IPS-20b (cell line): ENCODE results near the gene USP20.

ENCODE experiments used
- H3K27ac ChIP-seq: one replicate; pipeline ENCODE4 v1.5.1; 2013; ENCODE audit warnings: low read length
- H3K27me3 ChIP-seq: 2 replicates; pipeline ENCODE4 v1.6.1; 2013; ENCODE audit warnings: mild to moderate bottlenecking, low read length, inconsistent platforms; ENCODE audit not compliant: insufficient read depth
- H3K36me3 ChIP-seq: 2 replicates; pipeline ENCODE4 v1.6.1; 2013; ENCODE audit warnings: low read depth, mild to moderate bottlenecking, inconsistent platforms, low read length, moderate library complexity; ENCODE audit not compliant: insufficient read depth
- H3K4me1 ChIP-seq: 2 replicates; pipeline ENCODE4 v1.6.1; 2013; ENCODE audit warnings: mild to moderate bottlenecking, control low read depth, inconsistent platforms, low read length, moderate library complexity; ENCODE audit not compliant: insufficient read depth
- H3K4me3 ChIP-seq: 2 replicates; pipeline ENCODE4 v1.5.1; 2013; ENCODE audit warnings: mild to moderate bottlenecking, low read length, inconsistent platforms
- H3K9ac ChIP-seq: 2 replicates; pipeline ENCODE4 v1.6.1; 2013; ENCODE audit warnings: low read depth, mild to moderate bottlenecking, inconsistent platforms, low read length, moderate library complexity
- H3K9me3 ChIP-seq: 2 replicates; pipeline ENCODE4 v1.6.1; 2013; ENCODE audit warnings: mild to moderate bottlenecking, low read depth, low read length, inconsistent platforms; ENCODE audit not compliant: insufficient read depth

USP20 gene

DNA sequence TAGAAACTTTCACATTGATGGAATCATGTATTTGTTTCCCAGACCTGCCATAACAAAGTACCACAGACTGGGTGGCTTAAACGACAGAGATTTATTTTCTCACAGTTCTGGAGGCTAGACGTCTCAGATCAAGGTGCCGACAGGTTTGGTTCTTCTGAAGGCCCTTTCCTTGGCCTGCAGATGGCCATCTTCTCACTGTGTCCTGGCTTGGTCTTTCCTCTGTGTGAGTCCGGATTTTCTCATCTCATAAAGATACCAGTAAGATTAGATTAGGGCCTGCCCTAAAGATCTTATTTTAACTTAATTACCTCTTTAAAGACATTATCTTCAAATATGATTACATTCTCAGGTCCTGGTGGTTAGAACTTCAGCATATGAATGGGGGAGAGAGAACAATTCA, 5.8 kb downstream of the USP20 start:
- no peak overlapping the region for H3K4me3 ChIP-seq
- no peak overlapping the region for H3K9ac ChIP-seq
- no peaks in the 10 kb centered on the region for H3K27me3 ChIP-seq
- no peak overlapping the region for H3K27ac ChIP-seq
- H3K4me1 ChIP-seq = peaks cover 10% of the 10 kb centered on the region; the same call in 1 of the 2 replicates
- no peaks in the 10 kb centered on the region for H3K9me3 ChIP-seq
- no peaks in the 10 kb centered on the region for H3K36me3 ChIP-seq

DNA sequence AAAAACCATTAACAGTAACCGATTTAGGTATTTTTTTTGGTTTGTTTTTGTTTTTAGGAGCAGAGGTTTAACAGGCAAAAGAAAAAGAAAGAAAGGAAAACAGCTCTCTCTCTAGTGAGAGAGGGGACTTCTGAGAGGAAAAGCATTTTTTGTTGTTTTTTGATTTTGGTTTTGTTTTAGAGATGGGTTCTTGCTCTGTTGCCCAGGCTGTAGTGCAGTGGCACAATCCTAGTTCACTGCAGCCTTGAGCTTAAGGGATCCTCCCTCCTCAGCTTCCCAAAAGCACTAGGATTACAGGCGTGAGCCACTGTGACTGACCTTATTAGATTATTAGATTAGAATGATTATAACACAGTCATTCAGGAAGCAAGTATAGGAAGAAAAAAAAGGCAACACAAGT, 10.1 kb downstream of the USP20 start:
- H3K9ac ChIP-seq = no peak overlapping the region
- H3K36me3 ChIP-seq = no peaks in the 10 kb centered on the region
- H3K9me3 ChIP-seq = no peaks in the 10 kb centered on the region
- H3K4me3 ChIP-seq = no peak overlapping the region
- H3K27me3 ChIP-seq = no peaks in the 10 kb centered on the region
- no peaks in the 10 kb centered on the region for H3K4me1 ChIP-seq
- H3K27ac ChIP-seq = no peak overlapping the region

DNA sequence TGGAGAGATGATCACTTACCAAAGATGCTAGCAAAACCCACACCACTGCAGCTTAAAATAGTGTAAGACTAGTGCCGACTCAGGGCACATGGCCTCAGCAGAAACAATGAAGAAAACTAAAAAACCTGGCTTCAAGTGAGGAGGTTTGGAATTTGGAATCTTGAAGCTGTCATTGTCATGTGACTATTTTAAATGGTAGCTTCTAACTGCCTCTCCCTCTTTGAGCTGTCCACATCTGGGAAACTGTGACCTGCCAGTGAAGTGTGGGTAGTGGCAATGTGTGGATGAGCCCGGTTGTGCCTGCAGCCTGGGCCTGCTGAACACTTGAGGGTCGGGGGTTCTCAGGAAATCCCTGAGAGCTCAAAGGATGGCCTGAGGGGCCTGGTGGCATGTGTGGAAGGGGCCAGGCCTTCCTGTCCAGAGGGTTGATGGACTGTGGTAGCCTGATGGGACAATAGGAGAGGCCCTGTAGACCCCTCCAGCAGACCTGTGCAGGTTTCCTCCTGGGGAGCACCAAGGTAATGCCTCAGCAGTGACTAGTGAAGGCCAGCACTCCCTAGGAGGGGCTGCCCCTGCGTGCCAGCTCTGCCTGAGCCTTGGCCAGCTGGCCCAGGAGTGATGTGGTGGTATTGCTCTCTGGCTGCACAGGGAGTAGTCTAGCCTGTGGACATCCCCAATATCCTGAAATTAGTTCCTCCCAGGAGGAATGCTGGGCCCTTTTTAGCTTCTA, 13.6 kb downstream of the USP20 start:
- peaks cover 16% of the 10 kb centered on the region for H3K36me3 ChIP-seq
- no peaks in the 10 kb centered on the region for H3K4me1 ChIP-seq
- H3K9ac ChIP-seq = no peak overlapping the region
- H3K9me3 ChIP-seq = no peaks in the 10 kb centered on the region
- no peaks in the 10 kb centered on the region for H3K27me3 ChIP-seq
- H3K27ac ChIP-seq = no peak overlapping the region
- H3K4me3 ChIP-seq = no peak overlapping the region

DNA sequence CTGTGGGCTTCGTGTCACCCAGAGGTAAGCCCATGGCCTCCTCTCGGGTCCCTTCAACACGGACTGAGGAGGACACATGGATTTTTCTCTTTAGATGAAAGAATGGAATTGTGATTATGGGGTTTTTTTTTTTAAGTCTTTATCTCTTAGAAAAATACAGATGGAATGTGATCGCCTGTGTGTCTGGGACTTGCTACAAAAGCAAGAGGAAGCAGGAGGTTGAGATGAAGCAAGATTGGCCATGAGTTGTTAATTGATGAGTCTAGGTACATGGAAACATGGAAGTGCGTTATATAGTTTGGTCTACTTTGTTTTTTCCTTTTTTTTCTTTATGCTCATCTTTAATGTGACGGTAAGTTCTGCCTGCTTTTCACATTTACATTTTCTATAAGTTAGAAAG, 14.6 kb downstream of the USP20 start:
- H3K27ac ChIP-seq = no peak overlapping the region
- H3K9ac ChIP-seq = no peak overlapping the region
- H3K4me1 ChIP-seq = no peaks in the 10 kb centered on the region
- no peak overlapping the region for H3K4me3 ChIP-seq
- H3K9me3 ChIP-seq = no peaks in the 10 kb centered on the region
- H3K36me3 ChIP-seq = peaks cover 22% of the 10 kb centered on the region
- no peaks in the 10 kb centered on the region for H3K27me3 ChIP-seq

DNA sequence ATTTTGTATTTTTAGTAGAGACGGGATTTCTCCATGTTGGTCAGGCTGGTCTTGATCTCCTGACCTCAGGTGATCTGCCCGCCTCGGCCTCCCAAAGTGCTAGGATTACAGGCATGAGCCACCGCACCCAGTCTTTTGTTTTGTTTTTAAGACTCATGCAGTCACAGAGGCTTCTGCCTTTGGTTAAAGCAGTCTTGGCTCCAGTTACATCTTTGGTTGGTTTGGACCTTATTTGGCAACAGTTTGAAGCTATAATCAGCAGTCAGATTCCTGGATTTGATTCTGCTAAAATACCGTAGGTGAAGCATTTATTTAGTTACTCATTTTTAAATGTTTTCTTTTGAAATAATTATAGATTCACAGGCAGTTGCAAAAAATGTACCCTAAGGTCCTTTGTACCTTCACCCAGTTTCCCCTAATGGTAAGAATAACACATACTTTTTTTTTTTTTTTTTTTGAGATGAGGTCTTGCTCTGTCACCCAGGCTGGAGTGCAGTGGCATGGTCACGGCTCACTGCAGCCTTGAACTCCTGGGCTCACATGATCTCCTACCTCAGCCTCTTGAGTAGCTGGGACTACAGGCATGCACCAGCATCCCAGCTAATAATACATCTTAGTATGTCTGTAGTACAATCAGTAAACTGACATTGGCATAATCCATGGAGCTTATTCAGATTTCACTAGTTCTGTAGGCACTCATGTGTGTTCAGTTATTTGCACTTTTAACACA, 15.7 kb downstream of the USP20 start:
- no peaks in the 10 kb centered on the region for H3K4me1 ChIP-seq
- H3K36me3 ChIP-seq = peaks cover 22% of the 10 kb centered on the region
- H3K4me3 ChIP-seq = no peak overlapping the region
- no peak overlapping the region for H3K27ac ChIP-seq
- no peaks in the 10 kb centered on the region for H3K9me3 ChIP-seq
- no peaks in the 10 kb centered on the region for H3K27me3 ChIP-seq
- H3K9ac ChIP-seq = no peak overlapping the region

DNA sequence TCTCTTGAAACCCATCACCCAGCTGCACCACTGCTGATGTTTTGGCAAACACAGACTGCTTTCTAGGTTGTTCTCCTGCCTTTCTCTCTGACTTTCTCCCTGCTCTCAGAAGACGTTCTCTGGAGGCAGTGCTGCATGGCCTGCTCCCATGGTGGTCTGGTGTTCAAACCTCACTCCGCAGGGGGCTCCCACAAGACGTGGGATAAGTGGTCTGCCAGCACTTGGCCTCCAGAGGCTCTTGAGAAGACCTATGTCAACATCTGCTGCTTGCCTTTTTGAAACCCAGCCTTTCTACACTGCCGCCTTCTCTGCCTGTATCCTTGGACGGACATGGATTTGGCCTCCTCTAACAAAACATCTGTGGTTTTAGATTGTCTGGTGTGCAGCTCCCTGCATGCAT, 16.6 kb downstream of the USP20 start:
- H3K4me1 ChIP-seq = no peaks in the 10 kb centered on the region
- H3K9me3 ChIP-seq = no peaks in the 10 kb centered on the region
- no peak overlapping the region for H3K9ac ChIP-seq
- H3K4me3 ChIP-seq = no peak overlapping the region
- peaks cover 22% of the 10 kb centered on the region for H3K36me3 ChIP-seq
- no peak overlapping the region for H3K27ac ChIP-seq
- H3K27me3 ChIP-seq = no peaks in the 10 kb centered on the region

DNA sequence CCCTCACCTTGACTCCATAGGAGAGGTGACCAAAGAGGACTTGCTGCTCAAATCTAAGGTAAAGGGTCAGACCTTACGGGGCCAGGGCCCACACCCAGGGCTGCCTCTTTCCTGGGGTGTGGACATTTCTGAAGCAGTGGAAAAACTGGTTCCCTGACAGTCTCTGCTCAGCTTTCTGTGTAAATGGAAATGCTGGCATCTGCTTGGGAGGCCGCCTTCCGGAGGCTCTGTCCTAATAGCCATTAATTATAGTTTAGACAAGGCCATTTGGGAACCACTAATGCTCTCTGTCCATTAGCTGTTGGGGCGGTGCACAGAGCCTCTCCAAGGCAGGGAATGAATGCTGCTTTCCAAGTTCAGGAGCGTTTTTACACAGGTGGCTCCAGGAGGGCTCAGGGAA, 17.3 kb downstream of the USP20 start:
- Histone ChIP-seq H3K4me3 (no peak overlapping the region), H3K9ac (no peak overlapping the region), H3K27ac (no peak overlapping the region), H3K27me3 (no peaks in the 10 kb centered on the region), H3K9me3 (no peaks in the 10 kb centered on the region), H3K4me1 (no peaks in the 10 kb centered on the region), H3K36me3 (peaks cover 22% of the 10 kb centered on the region)

DNA sequence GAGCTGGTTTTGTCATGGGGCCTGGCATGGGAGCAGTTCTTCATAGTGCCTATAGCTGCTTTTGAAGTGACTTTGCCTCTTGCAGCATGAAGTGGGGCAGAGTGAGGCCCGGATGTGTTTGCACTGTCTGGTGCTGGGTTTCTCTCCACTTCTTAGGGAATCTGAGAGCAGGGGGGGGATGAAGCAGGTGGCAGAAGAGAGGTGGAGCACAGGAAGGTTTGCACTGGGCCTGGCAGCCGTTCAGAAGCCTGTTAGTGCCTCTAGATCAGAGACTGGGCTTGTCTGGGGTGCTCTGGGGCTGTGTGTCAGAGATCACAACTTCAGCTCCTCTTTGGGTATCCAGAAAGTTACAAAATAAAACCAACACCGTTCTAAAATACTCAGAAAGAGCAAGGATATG, 18.4 kb downstream of the USP20 start:
- H3K9ac ChIP-seq = no peak overlapping the region
- H3K9me3 ChIP-seq = no peaks in the 10 kb centered on the region
- H3K27ac ChIP-seq = no peak overlapping the region
- peaks cover 25% of the 10 kb centered on the region for H3K36me3 ChIP-seq
- no peak overlapping the region for H3K4me3 ChIP-seq
- H3K4me1 ChIP-seq = no peaks in the 10 kb centered on the region
- no peaks in the 10 kb centered on the region for H3K27me3 ChIP-seq

DNA sequence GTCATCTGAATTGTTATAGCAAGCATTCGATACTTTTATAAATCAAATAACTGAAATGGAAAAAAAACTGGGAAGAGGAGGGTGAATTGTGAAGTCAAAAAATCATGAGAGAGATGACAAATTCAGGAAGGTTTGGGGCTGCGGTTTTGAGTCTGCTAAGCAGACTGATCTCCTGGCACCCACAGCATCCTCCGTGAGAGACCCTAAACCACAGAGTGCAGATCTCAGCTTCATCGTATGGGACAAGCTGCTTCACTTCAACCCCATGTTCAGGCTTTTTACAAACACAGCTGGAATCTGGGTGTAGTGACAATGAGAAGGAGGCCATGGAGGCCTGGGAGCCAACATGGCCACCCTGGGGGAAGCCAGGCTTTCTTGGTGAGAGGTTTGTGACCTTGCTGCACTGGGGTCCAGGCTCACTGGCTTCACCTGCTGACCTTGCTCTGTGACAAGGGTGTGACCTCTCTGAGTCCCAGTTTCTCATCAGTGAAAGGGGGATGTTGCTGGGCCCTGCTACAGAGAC, 19.4 kb downstream of the USP20 start:
- peaks cover 25% of the 10 kb centered on the region for H3K36me3 ChIP-seq
- H3K9me3 ChIP-seq = no peaks in the 10 kb centered on the region
- no peak overlapping the region for H3K4me3 ChIP-seq
- H3K9ac ChIP-seq = no peak overlapping the region
- H3K27ac ChIP-seq = no peak overlapping the region
- no peaks in the 10 kb centered on the region for H3K4me1 ChIP-seq
- no peaks in the 10 kb centered on the region for H3K27me3 ChIP-seq

DNA sequence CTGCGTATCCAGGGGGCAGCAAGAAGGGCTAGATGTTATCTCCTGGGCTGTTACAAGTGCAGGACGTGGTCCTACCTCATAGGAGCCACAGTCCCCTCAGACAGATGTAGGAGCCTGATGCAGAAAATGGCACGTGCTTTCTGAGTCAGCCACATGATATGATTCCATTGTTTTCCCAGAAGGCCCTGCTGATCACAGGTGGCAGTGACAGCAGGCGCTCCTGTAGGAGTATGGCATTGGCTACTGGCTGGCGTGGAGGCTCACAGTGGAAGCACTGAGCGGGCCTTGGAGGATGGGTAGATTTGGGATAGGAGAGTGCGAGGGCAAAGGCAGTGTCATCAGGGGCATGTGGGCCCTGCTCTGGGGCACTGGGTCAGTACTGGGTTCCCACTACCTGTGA, 21.9 kb downstream of the USP20 start:
- peaks cover 24% of the 10 kb centered on the region for H3K36me3 ChIP-seq
- H3K4me3 ChIP-seq = no peak overlapping the region
- no peaks in the 10 kb centered on the region for H3K27me3 ChIP-seq
- no peak overlapping the region for H3K27ac ChIP-seq
- no peaks in the 10 kb centered on the region for H3K9me3 ChIP-seq
- H3K4me1 ChIP-seq = no peaks in the 10 kb centered on the region
- no peak overlapping the region for H3K9ac ChIP-seq

DNA sequence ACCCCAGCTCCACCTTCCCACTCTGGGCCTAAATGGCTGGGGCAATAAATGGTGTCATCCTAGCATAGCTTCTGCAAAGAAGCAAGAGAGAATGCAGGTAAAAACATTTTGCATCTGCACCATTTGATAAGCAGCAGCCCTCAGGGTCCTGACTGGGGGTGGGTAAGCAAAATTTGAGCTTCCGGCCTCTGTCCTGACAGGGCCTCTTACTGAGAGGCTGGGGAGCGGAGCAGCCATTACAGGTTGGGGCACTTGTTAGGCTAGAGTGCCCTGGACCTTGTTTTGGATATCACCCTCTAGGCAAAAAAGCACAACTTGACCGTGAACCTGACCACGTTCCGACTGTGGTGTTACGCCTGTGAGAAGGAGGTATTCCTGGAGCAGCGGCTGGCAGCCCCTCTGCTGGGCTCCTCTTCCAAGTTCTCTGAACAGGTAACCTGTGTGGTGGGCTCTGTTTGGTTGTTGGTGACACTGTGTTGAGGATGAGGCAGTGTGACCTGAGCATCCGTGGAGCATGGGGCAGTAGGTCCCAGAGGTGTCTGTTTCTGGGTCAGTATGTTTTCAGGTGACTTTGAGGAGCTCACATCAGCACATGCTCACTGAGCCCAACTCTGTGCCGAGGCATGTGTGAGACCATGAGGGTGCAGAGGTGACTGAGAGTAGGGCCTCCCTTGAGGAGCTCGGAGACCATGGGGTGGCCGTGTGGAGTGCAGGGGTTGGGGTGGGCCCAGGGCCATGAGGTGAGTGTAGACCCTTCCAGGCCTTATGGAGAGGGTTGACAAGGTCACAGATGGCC, 23.1 kb downstream of the USP20 start:
- H3K27me3 ChIP-seq = no peaks in the 10 kb centered on the region
- no peaks in the 10 kb centered on the region for H3K9me3 ChIP-seq
- no peaks in the 10 kb centered on the region for H3K4me1 ChIP-seq
- H3K36me3 ChIP-seq = peaks cover 18% of the 10 kb centered on the region
- H3K4me3 ChIP-seq = no peak overlapping the region
- no peak overlapping the region for H3K27ac ChIP-seq
- no peak overlapping the region for H3K9ac ChIP-seq
